ENCODE measurements around the gene HOXD9.
A peak's percentile ranks its signal among the peaks of the same experiment; 100 is the strongest.

HOXD9 gene

DNA sequence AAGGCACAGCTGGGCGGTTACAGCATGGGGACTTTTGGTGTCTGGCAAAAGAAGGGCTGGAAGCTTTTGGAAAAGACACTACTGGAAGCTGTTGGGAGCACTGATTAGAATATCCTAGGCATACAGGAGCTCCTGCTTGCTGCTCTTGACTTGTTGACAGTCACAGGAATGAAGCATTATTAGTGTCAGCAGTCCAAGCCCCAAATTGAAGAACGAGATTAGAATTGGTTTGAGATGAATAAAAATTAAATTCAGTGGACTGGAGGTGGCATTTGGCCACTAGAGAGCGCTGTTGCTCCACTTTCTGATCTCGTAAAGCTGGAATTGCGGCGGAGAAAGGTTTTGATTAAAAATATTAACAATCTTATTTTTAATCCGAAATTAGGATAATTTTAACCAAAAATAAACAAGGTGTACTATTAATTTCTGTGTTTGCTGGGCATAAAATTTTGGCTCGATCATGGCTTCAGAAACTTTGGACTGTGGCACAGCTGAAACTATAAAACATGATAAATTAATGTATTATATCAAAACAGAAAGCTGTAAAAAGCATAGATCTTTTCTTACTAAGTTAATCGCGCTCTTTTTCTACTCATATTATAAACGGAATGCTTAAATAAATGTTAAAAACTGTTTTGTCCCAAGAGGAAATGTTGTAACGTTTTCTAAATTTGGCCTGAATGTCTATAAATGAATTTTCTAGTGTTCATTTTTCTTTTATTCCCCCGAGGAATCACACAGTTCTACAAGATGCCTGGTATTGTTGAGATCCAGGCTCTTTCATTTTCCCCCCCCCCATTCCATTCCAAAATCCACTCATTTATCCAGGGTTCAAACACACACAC, 4.6 kb downstream of the HOXD9 start:
- DNase-seq: peak; percentile 47

DNA sequence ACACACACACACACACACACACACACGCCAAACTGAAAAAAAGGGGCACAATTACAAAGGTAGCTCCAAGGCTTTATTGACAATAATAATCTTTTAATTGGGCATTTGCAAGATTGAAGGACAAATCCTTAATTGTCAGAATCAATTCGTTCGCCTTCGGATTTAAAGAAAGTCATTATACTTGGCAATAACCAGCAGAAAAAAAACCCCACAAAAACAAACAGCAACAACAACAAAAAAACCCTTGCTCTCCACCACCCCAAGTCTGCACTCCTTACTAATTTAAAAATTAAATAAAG, 5.2 kb downstream of the HOXD9 start:
- no peak for DNase-seq

DNA sequence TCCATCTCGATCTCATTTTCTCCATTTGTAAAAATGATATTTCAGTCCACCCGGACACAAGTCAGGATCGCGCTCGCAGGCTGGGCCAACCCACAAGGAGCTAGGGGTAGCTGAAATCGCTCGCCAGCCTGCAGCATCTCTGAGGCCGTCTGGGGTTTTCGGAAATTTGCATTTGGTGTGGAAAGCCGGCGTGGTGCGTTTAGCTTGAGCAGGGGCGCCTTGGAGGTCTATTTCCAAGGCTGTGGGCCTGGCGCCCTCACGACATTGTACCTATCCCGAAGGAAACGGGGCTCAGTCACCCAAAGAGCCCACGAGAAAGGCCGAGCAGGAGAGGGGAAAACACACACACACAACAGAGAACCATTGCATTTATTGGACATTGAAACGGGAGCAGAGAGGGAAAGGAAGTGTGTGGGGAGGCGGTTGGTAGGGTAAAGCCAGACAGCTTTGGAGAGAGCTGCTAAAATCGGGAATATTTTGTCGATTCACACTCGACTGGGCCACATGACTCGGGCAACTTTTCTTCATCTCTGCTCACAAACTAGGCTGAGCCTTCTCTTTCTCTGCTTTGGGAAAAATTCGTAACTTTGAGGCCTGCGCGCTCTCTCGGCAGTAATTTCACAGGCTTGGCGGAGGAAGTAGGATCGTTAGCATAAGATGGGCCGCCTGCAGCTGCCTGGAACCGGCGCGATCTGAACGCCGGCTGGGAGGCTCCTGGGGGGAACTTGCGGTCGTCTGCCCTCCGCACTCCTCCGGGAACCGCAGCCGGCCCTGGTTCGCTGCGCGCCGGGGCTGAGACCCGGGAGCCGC, 5.9 kb downstream of the HOXD9 start:
- DNase-seq: no peak

DNA sequence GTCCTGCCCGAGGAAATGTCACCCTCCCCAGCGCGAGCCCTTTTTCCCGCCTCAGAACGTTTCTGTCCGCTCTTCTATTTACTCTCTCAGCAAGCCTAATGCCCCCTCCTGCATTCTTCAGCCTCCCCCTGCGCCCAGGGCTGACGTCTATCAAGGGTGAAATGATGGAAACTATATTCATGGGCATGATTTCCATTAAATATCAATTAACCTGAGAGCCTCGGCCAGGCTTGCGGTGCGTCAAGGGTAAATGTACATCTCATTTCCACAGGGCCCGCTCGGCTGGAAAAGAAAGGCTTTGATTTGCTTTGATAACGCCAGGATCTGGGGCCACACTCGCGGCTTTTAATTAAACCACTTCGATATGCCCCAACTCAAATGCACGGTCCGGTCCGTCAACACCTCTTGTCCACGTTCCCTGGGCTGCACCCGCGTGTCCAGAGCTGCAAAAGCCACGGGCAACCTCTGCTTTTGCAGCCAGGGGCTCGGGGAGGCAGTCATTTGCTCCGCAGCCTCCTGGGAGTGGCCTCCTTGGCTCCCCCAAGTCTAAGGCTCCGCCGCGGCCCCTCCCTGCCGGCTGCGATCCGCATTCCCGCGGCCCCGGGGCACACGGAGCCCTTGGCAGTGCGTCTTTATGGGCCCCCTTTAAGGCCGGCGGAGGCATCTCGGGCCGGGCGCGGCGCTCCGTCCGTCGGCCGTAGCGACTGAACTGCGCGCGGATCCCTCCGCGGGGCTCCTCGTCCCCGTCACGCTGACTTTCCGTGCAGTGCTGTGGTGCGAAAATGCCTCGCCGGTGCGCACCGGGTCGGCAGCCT, 6.7 kb downstream of the HOXD9 start, which contains the start of gene HOXD8:
Gene HOXD8 (plus strand): TSS at position 724 of the 815 bp plus-strand sequence. CDS start 662 bp downstream, outside the sequence.
- DNase-seq: no peak

DNA sequence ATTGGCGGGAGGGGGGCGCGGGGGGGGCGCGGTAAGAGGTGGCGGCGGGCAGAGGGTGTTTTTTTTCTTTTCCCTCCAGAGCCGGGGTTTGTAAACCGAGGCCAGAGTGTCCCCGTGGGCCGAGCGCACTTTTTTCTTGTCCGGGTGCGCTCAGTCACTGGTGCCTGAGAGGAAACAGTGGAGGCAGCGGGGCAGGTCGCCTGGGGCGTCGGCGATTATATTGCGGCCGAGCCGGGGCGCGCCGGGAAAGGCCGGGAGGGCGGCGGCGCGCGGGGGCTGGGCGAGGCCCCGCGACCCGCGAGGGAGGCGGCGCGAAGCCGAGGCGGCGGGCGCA, 7.3 kb downstream of the HOXD9 start:
- no peak for DNase-seq

DNA sequence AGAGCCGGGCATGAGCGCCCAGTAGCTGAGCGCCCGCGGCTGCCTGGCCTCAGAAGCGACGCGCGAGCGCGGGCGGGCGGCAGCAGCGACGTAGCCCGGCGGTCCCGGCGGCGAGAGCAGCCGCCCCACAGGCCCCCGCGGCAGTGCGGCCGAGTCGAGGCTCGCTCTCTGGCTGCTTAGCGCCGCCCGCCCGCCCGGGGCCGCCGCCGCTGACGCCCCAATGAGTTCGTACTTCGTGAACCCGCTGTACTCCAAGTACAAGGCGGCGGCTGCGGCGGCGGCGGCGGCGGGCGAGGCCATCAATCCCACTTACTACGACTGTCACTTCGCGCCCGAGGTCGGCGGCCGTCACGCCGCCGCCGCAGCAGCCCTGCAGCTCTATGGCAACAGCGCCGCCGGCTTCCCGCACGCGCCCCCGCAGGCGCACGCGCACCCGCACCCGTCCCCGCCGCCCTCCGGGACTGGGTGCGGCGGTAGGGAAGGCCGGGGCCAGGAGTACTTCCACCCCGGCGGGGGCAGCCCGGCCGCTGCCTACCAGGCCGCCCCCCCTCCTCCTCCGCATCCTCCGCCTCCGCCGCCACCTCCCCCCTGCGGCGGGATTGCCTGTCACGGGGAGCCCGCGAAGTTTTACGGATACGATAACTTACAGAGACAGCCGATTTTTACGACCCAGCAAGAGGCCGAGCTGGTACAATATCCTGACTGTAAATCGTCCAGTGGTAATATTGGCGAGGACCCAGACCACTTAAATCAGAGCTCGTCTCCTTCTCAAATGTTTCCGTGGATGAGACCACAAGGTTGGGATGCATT, 7.8 kb downstream of the HOXD9 start:
- no peak for DNase-seq

DNA sequence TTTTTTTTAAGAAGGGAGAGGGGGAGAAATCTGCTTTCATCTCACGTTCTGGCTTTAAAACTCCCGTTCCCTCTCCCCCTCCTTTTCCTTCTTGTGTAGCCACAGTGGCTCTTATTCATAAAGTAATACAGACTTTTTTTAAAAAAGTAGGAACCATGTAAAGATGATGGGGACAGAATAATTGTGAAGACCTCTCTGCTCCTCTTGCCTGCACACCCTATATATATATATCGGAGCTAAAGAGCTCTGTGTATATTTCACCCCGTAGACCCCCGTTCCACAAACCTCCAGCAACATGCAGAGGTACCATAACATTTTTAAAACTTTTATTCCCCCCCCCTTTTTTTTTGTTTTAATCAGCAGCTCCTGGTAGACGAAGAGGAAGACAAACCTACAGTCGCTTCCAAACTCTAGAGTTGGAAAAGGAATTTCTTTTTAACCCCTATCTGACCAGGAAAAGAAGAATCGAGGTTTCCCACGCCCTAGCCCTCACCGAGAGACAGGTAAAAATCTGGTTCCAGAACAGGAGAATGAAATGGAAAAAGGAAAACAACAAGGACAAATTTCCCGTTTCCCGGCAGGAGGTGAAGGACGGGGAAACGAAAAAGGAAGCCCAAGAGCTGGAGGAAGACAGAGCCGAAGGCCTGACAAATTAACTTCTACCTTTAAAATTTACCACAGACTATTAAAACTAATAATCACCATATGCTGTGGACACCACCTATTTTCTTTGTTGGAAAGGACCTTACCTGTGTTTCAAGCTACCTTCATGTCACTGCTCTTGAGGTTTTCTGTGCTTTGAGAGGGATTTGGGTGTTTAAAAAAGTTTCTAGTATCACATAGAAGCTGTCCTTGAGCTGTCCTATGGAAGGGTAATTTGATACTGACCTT, 8.7 kb downstream of the HOXD9 start:
- no peak for DNase-seq

DNA sequence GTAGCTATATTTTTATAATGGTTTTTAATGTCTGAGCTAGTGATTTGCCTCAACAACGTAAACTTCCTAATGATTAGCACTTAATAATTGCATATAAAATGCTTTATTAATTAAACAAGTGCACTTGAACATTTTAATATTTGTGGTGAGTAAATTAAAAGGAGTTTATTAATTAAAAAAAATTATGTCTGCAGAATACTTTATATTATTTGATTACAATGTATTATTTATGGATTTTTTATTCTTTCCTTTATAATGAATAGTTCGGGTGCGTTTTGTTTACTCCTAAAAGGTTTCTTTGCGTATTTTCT, 9.3 kb downstream of the HOXD9 start:
- no peak for DNase-seq

DNA sequence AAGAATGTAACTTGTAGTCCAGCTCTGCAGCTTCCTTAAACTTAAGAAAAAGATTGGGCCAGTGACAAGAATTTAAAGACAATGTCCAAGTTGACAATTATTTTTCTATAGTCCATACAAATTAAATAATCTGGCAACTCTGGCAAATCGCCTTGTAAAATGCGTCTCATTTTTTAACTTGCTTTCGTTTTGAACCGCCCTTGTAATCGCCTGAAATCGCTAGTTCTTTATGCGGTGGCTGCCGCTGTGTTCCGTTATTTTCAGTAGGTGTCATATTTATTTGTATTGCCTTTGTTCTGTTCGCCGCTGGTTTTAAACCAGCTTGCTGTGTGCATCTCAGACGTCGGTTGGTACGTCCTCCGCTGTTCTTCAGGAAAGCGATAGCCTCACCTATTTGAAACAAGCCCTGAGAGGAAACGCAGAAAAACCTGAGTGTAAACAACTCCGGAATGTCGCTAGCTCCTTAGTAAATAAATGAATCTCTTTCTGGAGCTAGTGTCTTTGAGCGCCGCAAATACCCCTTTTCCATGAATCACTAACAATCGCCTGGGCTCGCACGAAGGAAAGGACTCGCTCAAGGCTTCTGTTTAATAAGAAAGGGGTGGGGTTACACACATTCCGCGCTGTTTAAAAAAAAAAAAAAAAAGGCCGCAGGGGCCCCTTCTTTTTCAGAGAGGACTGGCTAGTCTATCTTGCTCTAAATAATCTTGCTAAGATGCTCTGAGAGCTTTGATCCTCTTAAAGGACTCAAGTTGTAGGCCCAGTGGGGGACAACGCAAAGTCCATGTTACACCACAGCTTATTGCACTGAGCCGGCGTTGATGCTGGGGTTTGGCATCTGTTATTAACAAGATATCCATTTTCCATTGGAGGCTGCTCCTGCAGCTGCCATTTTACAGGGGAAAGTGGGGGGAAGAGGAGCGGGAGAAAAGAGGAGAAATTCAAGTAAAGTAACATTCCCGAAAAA, 10.0 kb downstream of the HOXD9 start:
- DNase-seq: no peak

DNA sequence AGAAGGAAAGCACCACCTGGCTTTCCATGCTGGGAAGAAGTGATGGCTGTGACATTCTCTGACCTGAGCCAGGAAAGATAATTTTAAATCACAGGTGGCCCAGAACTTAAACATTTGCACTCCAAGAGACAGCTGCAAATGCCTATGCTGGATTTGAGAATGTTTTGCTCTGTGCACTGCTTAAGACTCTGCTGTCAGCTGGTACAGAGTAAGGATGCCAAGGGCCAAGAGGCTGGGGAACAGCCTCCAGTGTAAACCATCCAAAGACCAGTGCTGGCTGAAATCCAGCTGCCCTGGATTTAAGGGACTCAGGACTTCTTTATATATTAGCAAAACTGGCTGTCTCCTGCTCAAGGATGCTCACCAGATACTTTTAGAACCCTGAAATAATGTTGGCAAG, 10.9 kb downstream of the HOXD9 start:
- peak; percentile 1 for DNase-seq

DNA sequence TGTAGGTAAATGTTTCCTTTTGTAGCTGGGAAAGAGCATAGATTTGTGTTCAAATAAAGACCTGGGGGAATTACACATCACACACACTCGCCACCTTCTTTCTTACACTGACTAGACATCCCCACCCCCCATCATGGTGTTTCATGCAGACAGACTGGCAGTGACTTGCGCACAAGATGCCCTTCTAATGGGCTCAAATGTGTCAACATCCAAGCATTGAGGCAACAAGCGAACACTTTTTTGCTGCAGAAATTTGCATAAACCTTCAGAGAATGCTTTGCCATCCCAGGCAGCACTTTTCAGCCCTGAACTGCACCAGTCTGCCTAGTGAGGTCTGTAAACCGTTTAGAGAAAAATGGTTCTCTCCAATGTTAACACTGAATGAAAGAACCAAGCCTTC, 11.5 kb downstream of the HOXD9 start:
- DNase-seq: no peak

DNA sequence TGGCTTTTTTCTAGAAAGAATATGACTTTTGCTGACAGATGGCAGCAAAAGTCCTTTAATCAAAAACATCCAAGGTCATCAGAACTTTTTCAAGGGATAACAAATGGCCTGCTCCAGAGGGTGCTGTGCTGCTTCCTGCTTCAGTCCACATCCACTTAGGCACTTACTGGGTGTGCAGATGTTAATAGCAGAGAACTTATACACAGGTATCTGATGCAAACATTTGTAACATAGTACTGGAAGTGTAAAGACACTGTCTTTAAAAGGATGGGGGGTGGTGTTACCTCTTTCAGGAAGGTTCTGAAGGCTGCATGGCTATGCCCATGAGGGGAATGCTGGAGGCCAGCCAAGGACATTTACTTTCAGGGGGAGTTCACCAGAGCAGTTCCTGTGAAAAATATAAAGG, 12.5 kb downstream of the HOXD9 start:
- DNase-seq: peak; percentile 51

DNA sequence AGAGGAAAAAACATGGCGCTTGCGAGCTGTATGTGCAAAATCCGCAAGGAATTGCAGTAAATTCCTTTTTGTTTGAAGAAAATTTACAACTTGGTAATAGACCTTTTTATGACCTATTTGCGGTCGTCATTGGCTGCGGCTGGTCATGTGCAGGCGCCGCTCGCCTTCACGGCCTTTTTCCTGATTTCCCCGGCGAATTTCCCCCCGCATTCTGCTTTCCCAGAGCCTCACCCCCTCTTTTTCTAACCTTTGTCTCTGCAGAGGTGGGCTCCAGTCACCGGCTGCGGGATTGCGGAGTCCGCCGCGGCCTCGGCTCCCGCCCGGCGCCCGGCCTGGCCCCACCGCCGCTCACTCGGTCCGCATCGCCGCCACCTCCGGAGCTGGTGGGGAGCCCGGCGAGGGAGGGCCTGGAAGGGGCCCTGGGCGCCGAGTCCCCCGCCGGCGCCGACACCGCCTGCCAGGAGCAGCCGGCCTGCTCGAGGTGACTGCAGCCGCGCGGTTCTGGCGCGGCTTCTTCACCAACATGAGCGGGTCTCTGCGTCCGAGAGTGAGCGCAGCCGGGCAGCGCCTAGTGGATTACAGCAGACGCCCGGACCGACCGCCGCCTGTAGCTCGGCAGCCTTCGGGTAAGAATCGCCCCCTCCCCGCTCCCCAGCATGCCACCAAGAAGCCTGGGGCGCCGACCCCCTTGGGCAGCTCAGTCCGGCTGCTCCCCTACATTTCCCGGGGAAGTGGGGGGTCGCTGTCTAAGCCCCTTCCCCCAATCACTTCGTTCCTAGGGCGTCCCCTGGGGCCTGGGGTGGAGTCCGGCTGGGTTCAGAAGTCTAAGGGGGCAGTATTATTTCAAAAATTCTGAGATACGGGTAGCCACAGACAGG, 14.1 kb downstream of the HOXD9 start:
- DNase-seq: no peak

DNA sequence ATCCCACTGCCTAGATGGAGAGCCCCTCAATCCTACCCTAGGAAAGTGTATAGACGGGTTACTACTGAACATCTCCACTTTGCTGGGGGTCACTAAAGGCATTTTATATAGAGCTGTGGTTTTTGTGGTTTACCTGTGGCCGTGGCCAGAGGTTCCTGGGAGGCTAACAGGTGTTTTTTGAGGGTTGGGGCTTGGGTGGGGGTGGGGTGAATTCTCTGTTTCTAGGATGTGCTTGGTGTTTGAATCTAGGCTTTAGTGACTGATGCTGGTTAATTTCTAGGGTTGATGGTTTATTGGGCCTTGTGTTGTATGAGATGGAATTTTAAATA, 14.7 kb downstream of the HOXD9 start:
- no peak for DNase-seq

DNA sequence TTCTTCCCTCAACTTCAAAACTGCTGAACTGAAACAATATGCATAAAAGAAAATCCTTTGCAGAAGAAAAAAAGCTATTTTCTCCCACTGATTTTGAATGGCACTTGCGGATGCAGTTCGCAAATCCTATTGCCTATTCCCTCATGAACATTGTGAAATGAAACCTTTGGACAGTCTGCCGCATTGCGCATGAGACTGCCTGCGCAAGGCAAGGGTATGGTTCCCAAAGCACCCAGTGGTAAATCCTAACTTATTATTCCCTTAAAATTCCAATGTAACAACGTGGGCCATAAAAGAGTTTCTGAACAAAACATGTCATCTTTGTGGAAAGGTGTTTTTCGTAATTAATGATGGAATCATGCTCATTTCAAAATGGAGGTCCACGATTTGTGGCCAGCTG, 15.4 kb downstream of the HOXD9 start:
- DNase-seq: no peak

DNA sequence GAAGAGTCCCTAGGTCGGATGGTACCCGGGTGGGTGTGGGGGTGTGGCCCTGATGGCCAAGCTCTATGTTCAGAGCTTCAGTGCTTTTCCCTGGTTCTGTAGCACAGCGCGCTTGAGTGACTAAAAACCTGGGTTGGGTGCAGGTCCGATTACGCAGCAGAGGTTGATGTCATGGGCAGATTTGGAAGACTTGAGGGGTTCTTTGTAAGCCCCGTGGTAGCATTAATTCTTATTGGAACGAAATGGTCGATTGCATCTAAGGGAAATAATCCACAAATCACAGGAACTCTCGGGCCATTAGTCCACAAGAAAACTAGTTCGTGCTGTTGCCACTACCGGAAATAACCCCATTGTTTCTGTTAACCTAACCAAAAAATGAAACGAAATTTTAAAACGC, 16.0 kb downstream of the HOXD9 start:
- no peak for DNase-seq

DNA sequence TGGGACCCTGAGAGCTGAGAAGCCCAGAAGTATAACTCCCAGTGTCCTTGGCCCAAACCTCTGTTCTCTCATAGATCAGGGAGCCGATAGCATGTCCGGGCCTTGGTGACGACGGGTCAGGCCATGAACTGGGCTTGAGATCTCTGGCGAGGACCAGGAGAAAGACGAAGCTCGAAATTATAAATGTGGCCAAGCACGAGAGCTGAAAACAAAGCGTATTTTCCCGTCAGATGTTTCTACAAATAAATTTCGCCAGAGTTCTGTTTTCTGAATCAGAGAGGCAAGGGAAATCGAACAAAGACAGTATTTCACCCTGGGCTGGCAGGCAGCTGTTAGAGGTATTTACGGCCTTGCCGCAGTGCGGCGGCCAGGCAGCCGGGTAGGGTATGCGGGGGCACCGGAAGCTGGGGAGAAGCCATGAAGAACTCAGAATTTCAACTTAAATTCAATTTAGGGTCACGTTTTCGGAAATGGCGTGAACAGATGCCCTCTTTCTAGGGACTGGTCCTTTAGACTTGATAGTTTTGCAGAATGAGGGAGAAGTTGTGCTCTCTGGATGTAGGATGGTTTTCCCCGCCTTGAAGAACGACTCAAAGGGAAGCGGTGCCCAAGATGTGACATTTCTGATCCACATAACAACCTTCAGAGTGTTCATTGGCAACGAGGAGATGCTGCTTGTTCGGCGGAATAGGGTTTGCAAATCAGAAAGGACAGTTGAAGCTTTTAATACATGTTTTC, 16.6 kb downstream of the HOXD9 start:
- no peak for DNase-seq

DNA sequence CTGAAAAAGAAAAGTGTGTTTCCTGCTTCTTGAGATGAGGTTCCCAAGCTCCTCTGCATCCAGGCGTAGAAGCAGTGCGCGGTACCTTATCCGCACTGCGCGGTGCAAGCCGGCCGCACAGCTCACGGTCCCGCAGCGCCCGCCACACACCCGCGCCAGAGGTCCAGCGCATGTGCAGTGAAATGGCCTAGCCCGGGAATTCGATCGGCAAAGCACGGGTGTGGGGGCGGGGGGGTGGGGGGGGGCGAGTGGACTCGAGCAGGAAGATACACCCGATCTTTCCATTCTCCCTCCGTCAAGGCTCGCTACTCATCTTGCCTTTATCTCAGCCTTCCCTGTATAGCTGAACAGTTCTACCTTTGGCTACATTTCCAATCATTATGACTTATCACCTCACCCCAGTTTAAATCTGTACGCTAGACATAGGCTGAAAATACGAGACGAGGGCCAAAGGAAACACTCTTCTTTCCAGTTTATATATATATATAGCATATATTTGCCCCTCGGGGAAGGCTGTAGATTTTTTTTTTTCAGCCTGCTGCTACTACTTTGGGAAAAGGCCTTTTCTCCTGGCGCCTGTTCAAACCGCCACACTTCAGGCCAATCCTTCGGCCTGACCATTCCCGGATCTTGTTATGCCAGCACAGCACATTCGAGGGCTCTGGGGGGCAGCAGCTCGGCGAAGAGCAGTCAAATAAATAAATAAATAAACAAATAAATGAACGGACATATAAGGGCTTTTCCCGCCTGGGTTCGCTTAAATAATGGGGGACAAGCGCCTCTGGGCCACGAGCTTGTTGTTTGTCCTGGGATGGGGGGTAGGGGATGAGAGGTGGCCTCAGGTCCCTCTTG, 17.4 kb downstream of the HOXD9 start:
- no peak for DNase-seq
